HG03354 (cell line): ENCODE measurements around the gene TF.

ENCODE experiments used
- ATAC-seq: cut with Tn5 transposase; IDR thresholded peaks from one replicate; pipeline ENCODE4 v1.9.1; 2021; ENCODE audit warnings: mild to moderate bottlenecking; ENCODE audit not compliant: unreplicated experiment, poor library complexity, severe bottlenecking

The TF gene

DNA sequence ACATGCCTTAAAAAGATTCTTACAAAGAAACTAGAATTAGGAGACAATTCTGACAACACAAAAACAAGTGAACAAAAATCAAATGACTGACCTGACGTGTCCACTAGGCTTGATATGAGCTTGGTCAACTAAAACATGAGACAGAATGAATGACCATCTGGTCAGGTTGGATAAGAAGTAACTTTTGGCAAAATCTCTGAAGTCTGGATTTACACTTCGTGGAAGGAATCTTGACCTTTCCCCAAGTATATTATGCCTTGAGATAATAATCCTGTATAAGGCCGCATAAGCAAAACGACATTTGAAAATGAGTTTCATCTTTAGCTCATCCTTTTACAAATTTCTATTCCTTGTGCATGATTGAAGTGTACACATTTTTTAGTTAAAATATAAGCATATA, 1.1 kb upstream of the TF start:
- ATAC-seq: no peak

DNA sequence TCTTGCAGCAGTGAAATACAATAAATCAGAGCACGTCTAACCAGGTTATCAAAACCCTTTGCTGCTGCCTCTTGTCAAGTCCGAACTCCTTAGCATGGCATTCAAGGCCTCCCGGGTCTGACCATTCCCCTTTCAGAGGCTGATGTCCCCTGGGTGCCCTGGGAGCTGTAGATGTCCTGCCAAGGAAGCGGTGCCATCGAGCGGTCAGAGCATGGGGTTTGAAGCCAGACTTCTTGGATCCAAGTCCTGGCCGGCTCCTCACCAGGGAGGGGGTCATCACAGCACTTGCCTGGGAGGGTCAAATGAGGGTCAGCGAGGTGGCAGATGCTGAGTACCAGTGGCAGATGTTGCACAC, 496 bp downstream of the TF start:
- ATAC-seq: no peak

DNA sequence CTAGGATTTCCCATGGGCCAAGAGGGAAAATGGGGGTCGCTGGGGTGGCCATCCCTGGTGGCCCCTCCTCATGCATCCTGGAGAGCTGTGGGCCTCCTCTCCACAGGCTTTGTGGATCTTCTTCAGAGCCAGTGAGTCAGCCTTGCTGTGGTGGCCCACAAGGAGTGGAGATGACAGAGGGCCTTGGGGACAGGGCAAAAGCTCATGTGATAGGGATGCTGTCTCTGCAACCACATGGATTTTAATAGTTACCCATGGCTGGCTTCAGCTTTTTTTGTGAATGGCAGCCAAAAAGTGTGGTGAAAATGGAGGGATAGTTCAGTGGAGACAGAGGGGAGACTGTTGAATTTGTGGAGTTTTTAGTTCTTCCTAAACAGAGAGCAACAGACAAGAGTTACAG, 1.2 kb downstream of the TF start:
- no peak for ATAC-seq

DNA sequence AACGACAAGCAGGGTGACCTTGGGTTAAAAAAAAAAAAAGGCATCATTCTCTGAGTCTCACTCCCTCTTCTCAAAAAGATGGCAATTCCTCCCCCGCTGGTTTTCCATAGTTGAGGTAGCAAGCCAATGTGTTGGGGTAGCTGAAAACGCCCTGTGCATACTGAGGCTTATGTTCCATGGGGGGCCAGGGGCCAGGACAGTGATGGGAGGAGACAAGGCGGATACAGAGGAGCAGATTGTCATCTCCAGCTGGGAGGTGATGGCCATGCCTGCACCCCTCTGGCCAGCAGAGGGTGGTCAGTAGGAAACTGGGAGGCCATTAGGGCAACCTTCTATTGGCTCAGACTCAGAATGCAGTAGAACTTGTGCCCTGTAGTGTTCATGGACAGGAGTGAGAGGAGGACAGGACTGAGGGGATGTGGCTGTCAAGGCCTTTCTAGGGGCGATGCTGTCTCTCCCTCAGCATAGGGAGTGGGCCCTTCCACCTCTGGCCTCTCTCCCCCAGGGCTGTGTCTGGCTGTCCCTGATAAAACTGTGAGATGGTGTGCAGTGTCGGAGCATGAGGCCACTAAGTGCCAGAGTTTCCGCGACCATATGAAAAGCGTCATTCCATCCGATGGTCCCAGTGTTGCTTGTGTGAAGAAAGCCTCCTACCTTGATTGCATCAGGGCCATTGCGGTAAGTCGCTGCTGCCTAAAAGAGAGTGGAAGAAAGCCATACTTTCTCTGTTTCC, 1.9 kb downstream of the TF start:
- no peak for ATAC-seq

DNA sequence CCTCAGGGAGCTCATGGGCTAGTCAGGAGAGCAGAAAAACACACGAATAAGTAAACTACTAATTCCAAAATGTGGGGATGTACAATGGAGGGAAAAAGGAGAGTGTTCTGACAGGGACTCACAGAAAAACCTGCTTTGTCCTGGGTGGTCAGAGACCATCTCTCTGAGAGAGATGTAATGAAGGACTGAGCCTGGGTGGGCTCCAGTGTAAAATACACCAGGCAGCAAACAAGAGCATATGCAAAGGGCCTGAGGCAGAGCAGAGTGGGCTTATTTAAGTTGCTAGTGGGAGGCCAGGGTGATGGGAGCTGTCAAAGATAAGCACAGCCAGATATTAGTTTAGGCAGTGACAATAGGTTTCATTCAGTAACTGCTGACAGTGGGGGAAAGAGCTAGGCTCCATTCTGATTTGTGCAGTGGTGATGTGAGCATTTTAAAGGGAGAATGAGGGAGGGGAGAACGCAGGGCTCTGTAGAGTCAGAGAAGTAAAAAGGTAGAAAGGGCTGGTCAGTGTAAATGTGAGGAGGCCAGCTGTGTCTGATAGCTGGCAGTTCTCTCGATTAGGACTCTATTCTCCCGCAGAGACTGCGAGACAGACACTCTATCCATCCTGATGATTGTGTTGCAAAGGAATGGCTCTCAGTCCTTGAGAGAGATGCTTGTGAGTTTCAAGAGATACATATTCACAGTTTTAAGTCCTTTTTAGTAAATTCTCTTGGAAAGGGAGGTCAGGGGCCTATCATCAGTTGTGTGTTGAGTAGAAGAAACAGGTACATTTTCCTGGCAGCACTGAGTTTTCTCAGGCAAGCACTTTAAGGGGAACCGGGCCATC, 3.5 kb downstream of the TF start:
- no peak for ATAC-seq

DNA sequence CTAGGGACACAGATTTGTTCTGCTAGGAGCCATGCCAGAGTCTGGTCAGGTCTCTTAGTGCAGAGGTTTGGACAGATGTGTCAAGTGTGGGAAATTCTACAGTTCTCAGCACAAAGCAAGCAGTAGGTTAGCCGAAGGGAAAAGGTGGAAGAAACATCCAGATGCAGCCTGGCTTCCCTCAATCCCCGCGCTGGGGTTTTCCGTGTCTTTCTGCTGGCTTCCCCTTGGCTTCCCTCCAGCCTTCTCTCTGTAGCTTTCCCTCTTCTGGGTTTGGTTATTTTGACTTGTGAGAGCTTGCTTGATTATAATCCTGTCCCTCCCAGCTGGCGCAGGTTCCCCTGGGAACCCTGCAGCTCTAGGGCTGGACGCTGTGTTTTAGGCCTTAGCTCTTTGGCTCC, 4.1 kb downstream of the TF start:
- no peak for ATAC-seq

DNA sequence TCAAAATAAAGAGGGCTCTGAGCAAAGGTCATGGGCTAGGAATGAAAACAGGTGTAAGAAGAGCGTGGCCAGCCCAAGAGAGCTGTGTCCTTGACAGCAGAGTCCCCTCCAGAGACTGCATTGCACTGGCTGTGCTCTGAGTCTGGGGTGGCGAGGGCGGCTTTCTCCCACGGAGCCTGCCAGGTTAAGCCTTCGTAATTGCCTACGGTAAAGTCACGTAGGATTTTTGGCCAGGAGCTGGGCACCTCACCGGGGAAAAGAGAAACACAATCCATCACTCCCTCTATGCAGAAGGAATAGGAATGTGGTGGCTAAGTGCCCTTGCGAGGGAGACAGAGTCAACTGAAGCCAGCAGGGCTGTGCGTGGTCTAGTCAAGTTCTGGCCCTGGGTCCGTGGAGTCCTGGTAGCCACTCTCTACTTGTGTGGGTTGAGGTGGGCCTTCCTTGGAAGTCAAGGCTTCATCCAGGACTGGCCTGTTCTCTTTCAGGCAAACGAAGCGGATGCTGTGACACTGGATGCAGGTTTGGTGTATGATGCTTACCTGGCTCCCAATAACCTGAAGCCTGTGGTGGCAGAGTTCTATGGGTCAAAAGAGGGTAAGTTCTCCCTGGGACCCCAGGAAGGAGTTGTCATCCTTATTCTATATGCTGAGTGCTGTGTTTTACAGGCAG, 7.0 kb downstream of the TF start:
- ATAC-seq: no peak

DNA sequence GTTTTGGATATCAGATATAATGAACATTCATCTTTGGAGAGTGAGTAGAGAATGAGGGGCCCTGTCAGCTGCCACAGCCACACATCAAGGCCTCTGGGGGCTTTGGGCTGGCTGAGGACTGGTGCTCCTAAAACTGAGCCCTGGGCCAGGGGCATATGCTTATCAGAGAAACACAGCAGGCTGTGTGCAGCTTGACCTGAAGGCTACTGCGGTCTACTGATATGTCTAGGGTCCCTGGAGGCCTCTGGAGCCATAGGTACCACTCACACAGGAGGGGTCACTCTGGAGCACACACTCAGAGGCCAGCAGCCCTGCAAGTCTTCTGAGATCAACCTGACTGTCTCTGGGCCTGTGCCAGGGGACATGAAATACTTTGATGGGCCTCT, 7.6 kb downstream of the TF start:
- ATAC-seq: no peak

DNA sequence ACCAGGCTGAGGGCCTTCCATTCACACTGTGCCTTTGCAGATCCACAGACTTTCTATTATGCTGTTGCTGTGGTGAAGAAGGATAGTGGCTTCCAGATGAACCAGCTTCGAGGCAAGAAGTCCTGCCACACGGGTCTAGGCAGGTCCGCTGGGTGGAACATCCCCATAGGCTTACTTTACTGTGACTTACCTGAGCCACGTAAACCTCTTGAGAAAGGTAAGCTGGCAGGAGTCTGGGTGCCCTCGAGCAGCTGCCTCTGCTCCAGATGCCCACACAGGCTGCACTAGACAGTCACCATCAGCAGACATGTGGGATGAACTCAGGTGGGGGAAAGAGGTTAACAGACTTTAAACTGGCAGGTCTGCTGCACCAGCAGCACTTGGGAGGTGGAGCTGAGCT, 8.3 kb downstream of the TF start:
- ATAC-seq: no peak

DNA sequence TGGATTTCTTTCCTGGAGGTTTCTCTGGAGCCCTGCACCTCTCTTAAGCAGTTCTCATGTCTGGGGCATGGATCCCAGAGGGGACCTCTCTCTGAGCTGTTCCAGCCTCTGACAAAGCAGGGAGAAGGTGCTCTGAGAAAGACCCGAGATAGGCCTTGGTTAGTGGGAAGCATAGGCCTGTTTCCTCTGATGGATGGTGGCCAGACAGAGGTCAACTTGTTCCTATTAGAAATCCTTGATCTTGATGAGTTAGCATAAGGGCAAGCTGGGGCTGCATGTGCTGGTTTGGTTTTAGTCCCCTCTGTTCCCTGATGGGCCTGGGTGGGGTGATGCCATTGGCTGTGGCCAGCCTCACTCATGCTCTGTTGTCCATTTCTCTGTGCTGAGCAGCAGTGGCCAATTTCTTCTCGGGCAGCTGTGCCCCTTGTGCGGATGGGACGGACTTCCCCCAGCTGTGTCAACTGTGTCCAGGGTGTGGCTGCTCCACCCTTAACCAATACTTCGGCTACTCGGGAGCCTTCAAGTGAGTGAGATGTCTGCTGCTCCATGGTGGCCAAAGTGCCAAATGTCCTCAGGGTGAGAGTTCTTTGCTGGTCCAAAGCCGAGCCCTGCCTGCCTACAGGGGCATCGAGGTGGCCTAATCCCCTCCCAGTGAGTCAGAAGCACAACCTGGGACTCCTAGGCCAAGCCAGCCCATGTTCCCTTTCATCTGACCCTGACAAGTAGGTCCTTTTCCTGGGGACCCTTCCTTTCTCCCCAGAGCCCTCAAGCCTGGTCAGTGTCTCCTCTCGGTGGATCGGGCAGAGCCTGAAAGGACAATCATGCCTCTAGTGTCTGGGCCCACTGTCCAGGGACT, 9.0 kb downstream of the TF start:
- ATAC-seq: no peak

DNA sequence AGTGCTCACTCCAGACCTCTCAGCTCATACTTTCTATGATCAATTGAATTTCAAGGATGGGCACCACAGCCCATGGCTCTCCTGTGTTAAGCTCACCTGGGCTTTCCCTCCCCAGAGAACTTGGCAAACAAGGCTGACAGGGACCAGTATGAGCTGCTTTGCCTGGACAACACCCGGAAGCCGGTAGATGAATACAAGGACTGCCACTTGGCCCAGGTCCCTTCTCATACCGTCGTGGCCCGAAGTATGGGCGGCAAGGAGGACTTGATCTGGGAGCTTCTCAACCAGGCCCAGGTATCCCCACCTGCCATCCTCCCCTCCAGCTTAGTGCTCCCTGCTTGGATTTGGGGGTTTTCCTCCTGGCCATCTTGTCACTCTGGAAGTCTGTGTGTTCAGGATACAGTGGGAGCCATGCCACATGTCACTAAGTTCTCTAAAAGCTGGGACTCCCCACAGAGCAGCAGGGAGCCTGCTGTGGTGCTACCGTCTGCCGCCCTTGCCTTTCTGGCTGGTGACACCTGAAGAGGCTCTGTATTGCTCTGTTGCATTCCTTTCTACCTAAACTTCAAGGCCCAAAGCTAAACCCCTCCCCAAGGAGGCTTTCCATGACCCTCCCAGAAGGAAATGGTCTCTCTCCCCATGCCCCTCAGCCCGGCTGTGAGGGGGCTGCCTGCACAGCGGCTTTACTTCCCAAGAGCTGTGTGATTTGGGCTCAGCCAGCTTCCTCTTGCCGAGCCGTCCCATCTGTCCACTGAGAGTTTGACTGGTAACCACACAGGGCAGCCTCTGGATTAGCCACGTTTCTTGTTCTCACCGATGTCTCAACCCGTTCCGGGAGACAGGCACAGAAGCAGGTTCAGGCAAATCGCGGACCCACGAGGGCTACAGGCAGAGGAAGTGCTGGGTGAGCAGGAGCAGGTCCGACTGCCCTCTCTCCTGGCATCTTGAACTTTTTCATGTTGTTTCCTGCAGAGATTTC, 10.8 kb downstream of the TF start:
- ATAC-seq: no peak

DNA sequence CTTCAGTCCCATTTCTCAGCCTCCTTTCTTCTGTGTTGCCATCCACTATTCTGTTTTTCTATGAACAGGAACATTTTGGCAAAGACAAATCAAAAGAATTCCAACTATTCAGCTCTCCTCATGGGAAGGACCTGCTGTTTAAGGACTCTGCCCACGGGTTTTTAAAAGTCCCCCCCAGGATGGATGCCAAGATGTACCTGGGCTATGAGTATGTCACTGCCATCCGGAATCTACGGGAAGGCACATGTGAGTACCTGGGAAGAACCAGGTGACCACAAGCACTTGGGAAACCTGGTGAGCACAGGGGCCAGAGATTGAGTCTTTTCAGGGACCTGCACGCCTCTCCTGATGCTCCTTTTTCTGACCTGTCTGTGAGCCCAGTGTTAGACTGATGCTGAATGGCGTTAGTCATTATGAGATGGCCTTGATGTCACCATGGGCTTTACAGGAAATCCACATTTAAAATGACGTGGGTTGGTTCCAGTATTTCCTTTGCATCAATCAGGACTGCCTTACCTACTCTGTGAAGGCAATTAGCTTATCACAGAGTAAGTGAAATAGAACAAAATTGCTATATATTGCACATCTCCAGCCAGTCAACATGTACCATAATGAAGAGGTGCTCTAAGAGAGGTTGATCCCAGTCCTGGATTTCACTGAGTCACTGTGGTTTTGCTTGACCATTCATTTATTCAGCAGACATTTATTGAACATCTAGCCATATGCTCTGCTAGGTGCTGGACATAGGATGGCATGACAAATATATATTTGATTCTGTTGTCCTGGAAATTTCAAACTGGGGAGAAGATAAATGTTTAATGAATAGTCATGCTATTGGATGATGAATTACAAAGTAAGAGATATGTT, 11.7 kb downstream of the TF start:
- ATAC-seq: no peak

DNA sequence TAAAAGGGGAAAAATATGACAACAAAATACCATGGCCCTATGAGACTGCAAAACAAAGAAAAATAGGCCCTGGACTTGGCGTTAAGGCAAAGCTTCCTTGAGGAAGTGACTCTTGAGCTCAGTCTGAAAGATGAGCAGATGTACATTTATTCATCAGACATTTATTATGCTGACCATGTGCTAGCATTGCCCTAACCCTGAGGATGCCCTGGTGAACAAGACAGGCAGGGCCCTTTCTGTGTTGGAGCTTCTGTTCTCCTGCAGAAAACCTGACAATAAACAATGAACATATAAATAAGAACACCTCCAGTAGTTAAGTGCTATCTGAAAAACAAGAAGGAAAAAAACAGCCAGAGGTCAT, 12.4 kb downstream of the TF start:
- ATAC-seq: no peak

DNA sequence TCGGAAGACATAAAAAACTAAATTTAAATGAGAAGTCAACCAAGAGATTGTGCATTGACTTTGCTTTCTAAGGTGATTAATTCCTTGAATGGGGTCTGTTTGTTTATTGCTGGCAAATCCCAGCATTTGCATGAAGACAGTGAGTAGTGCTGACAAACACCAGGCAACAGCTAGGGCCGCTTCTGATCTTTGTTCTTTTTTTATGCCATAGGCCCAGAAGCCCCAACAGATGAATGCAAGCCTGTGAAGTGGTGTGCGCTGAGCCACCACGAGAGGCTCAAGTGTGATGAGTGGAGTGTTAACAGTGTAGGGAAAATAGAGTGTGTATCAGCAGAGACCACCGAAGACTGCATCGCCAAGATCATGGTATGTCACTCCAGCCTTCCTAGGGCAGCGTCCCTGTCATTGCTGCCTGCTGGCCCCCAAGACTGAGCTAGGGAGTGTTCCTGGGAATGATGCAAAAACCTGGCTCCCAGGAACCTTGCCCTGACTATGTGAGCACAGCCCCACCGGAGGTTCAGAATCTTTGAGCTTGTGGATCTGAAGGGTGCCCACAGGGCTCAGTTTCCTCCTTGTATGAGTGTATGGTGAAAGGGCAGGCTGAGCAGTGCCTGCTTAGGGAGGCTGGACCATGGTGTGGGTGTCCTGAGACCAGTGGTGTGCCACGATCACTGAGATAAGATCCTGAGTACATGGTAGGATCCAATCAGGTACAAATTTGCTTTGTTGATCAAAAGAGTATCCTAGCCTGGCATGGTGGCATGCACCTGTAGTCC, 13.0 kb downstream of the TF start:
- no peak for ATAC-seq

DNA sequence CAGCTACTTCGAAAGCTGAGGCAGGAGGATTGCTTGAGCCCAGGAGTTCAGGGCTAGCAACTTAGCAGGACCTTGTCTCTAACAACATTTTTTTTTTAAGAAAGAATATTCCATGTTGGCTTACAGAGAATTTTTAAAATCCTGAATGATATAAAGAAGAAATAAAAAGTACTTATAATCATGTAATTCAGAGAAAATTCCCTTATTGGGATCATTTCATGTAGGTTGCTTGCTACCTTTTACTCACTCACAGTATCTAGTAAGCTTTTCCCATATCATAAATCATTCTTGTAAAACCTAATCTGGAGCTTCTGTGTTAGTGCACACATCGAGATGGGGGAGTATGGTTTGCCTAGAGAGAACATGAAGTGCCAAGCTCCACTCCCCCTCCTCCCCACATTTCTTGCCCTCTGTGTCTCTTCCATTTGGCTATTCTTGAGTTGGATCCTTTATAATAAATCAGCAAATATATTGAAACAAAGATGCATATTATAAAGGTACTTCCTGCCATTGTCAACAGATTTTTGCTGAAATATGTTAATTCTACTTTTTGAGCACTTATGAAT, 13.6 kb downstream of the TF start:
- ATAC-seq: no peak

DNA sequence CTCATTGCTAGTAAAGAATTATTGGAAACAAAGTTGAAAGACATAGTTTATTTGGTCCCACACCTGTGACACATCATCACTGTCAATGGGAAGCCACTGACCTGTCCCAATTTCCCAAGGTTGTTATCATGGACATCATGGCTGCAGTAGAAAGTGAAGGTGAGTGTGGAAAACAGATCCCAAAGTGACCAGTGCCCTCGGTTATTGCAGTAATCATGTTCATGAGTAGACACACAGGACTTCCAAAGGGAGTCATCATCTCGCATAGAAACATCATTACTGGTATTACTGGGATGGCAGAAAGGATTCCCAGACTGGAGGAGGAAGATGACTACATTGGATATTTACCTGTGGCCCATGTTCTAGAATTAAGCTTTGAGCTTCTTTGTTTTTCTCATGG, 14.7 kb downstream of the TF start:
- no peak for ATAC-seq
